Measurements from ENCODE around the gene TMEM81.

Gene TMEM81

DNA sequence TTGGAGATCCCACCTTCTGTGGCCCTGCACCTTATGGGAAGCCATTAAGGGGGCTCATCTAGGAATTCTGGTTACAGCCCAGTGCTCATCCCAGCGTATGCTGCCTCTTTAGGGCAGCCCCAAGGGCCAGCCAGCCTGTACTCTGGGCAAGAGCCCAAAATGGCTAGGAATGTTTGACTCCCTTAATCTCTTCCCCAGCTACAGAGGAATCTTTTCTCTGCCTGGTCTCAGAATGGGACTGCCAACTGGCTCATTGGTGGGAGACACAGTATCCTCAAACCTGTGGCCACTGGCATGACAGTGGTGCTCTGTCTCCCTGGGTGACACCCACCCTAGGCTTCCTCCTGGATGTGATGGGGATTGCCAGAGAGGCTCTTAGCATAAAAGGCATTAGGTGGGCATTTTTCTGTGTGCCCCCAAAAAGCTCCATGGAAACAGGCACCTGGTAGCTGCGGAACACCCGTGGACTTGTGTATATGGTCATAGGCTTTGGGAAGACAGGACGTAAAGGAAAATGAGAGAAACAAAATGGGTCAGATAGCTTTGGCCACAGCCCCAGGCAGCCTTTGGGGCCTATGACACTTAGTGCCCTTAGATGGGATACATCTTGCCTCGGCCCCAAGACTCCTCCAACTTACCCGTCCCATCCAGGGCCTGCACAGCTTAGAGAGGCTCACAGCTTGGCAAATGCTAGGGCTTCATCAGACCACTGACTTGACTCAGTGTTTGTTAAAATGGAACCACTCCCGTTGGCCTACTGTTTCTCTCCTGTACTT lies 6.9 kb downstream of the TMEM81 start:
- DNase-seq (ENCODE audit: low read depth in 2 of 2, low spot score in 1 of 2): no peak

DNA sequence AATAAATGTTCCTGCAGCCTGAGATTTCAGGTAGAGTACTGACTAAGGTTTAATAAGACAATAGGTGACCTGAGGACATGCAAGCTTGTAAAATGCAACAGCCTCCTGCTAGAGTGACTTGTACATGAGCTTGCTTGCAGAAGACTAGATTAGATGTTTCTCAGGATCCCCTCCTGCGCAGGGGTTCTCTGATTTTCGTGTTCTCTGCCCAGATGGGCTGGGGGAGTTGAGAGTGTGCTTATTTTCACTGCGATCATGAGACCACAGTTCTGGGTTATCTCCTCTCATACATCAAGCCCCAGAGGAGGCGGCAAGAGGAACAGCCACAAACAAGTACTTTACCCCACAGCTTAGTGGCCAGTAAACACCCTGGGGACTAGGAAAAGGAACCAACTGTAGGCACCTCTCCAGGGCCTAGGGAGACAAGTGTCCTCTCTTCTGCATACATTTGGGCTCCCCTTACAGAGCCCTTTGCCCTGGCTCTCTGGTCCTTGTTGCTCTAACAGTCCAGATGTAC lies 8.0 kb downstream of the TMEM81 start:
- DNase-seq (ENCODE audit: low read depth in 2 of 2, low spot score in 1 of 2): no peak

DNA sequence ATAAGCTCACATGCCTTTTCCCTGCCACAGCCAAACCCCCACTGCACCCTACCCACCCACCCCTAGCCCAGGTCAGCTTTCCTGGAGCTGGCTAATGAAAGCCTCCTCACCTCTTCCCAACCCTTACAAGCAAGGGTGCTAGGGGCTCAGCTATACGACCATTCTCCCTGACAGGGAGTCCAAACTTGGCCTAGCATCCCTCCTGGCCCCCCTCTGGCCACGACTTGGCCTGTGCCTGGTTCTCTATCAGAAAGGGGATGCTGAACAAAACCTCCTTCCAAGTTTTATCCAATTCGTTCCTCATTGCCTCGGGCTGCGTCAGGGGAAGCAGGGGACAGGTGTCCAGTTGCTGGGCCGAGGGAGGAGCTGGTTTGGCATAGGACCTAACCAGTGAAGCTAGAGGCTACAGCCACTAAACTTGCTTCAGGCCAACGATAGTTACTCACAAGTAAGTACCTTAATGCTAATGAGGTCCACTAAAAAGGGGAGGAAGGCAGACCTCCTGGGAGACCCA lies 8.6 kb downstream of the TMEM81 start:
- no peak for DNase-seq (ENCODE audit: low read depth in 2 of 2, low spot score in 1 of 2)

DNA sequence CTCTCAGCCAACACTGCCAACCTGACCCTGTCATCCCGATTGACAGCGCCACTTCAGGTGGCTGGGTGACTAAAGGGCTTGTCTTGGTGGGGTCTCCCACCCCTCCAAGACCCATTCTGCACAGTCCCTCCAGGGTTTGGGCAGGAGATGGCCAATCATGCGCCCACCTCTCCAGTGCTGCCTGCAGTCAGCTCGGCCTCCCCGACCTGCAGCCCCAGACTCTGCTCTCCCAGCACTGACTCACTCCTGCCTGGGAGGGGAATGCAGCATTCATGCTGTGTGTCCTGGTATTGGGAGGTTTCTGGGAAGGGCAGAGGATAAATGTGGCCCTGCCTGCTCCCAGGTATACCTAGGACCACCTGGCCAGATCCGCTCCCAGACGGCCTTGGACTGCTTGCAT lies 9.7 kb downstream of the TMEM81 start:
- no peak for DNase-seq (ENCODE audit: low read depth in 2 of 2, low spot score in 1 of 2)

DNA sequence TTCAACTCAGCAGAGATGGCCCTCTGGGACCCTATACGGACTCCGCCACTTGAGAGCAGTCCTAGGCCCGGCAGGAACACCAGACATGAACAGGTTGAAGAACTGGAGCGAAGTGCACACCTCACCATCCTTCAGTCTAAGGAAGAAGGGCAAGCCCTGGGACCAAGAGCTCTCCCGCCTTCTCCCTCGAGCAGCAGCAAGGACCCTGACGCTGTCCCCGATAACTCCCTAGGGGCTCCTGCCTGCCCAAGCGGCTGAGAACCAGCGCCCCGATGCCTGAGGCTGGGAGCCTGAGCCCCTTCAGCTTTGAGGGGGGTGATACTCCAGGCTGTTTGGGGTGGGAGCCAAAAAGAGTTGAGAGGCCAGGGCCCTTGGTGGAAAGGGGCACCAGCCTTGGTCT lies 10.2 kb downstream of the TMEM81 start:
- DNase-seq (ENCODE audit: low read depth in 2 of 2, low spot score in 1 of 2): no peak

DNA sequence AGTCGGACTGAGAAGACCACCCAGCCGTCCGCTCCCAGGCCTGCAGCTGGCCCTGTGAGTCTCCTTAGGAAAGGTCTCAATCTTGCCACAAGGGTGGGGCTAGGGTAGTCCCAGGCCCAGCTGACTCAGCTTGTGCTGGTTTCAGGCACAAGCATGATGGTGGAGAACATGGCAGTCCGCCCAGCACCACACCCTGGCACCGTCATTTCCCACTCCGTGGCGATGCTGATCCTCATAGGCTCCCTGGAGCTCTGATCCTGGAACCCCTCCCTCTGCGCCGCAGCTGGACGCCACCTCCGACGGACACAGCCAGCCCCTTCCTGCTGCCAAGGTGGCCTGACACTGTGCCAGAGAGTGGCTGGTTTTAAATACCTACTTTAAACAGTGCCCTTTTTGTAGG lies 10.7 kb downstream of the TMEM81 start:
- DNase-seq (ENCODE audit: low read depth in 2 of 2, low spot score in 1 of 2): no peak

DNA sequence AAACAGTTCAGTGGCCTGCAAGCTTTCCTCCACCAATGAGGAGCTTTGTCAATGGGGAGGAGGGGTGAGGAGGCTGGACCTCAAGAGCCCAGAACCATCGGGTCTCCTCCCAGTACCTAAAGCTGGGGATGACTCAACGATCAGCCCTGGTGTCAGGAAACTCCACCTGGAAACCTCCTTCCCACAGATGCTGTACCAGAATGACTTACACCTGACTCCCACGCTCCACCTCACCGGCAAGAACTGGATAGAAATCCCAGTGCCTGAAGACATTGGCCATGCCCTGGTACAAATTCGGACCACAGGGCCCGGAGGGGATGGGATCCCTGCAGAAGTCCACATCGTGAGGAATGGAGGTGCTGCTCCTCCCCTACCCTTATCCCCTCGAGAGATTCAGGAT lies 11.4 kb downstream of the TMEM81 start:
- DNase-seq (ENCODE audit: low read depth in 2 of 2, low spot score in 1 of 2): no peak

DNA sequence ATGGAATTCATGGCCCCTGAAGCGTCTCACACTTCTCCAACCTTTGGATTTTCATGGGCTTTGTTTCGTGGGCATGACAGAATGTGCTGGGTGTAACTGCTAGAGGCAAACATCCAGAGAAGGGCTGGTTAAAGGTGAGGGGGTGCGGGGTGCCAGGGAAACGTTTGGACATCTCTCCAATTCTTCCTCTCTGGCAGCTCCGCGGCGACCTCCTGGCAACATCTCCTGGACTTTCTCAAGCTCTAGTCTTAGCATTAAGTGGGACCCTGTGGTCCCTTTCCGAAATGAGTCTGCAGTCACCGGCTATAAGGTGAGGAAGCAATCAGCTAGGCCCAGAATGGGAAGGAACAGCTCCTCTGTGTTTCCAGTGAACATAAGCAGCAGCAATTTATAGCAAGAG lies 12.0 kb downstream of the TMEM81 start:
- no peak for DNase-seq (ENCODE audit: low read depth in 2 of 2, low spot score in 1 of 2)

DNA sequence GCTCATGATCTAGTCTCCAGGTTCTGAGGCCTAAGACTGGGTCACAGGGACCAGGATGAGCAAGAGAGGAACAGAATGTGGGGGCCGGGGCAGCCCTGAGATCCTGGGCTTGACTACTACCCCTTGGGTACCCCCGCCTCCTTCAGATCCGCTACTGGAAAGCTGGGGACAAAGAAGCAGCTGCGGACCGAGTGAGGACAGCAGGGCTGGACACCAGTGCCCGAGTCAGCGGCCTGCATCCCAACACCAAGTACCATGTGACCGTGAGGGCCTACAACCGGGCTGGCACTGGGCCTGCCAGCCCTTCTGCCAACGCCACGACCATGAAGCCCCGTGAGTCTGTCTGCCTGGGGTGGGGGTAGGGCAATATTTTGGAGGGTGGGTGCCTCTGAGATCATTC lies 12.5 kb downstream of the TMEM81 start:
- DNase-seq (ENCODE audit: low read depth in 2 of 2, low spot score in 1 of 2): no peak

DNA sequence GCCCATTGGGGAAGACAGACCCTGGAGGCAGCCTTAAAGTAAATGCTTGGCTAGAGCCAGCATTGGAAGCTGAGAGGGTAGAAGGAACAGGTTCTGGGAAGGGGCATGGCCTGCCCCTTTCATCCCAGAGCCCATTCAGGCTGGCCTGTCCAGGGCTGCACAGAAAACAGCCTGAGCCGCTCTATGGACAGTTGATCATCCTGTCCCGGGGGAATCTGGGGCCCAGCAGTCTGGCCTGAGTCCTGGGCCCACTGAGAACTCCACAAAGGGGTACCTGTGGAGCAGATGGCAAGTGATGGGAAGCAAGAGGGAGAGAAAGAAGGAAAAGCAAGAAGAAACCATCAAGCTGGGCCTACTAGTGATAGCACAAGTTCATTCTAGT lies 13.2 kb downstream of the TMEM81 start:
- no peak for DNase-seq (ENCODE audit: low read depth in 2 of 2, low spot score in 1 of 2)

DNA sequence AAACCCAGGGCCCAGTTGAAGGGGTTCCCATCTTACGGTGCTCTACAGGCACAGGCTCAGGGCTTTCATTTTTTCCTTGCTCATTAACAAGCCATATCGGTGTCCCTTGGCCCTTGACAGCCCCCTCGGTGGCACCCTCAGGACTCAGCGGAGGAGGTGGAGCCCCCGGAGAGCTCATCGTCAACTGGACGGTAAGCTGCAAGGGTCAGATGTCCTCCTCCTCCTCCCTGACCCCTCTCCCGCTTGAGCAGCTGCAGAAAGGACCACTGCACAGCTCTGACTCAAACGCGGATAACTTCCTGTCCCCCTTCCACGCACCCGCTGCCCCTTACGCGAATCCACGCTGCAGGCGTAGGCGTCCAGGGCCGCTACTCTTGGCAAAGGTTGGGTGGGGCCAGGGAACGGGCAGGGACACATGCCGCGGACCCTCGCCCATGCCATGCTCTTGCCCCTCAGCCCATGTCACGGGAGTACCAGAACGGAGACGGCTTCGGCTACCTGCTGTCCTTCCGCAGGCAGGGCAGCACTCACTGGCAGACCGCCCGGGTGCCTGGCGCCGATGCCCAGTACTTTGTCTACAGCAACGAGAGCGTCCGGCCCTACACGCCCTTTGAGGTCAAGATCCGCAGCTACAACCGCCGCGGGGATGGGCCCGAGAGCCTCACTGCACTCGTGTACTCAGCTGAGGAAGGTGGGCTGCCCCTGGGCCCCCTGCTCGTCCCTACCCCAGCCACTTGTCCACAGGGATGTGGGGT lies 14.7 kb downstream of the TMEM81 start:
- no peak for DNase-seq (ENCODE audit: low read depth in 2 of 2, low spot score in 1 of 2)

DNA sequence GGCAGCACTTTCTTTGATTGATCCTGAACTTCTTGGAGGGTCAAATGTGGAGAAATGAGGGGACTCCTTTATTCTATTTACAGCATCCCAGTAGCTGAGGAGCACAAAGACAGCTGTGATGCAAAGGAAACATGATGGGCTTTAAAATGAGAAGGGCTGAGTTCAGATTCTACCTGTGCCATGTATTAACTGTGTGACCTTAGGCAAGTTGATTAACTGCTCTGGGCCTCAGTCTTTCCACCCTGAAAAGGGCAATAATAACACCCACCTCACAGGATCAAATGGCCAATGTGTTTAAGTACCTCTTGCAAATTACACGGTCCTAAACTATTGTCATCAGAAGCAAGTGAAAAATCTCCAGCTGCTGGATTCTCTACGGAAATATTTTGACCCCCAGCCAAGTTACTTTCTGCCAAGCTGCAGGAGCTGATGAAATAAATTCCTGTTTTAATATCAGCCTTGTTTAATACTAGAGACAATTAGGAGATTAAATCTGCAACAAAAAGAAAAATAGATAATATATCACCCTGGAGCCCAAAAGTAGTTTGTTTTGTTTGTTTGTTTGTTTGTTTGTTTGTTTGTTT lies 15.7 kb downstream of the TMEM81 start:
- DNase-seq (ENCODE audit: low read depth in 2 of 2, low spot score in 1 of 2): no peak

DNA sequence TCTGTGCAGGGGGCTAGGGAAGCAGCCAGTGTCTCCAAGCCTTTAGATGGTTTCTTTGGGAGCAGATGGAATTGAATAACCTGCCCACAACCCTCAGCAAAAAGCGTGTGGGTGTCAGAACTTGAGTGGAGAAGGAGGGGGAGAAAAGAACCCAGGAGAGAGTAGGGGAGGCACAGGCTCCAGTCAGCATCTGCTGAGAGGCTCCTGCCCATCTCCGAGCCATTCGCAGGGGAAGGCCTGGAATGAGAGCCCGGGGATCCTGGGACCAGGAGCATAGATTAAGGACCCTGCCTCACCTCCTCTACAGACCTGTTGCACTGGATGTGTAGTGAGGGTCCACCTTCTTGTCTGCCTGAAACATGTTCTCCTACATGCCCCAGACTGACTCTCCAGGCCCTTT lies 16.3 kb downstream of the TMEM81 start:
- DNase-seq (ENCODE audit: low read depth in 2 of 2, low spot score in 1 of 2): no peak

DNA sequence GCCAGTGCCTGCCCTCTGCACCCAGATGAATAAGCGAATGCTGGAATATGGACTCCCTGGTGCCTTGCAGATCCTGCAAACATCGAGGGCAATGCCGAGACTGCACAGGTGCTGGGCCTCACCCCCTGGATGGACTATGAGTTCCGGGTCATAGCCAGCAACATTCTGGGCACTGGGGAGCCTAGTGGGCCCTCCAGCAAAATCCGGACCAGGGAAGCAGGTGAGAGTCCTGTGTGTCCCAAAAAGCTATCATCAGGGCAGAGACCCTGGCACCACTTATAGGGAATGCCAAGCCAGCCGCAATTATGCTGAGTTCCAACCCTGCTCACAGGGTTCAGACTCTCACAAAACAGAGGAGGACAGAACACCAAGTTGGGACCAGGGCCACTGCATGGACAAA lies 17.2 kb downstream of the TMEM81 start:
- DNase-seq (ENCODE audit: low read depth in 2 of 2, low spot score in 1 of 2): no peak

DNA sequence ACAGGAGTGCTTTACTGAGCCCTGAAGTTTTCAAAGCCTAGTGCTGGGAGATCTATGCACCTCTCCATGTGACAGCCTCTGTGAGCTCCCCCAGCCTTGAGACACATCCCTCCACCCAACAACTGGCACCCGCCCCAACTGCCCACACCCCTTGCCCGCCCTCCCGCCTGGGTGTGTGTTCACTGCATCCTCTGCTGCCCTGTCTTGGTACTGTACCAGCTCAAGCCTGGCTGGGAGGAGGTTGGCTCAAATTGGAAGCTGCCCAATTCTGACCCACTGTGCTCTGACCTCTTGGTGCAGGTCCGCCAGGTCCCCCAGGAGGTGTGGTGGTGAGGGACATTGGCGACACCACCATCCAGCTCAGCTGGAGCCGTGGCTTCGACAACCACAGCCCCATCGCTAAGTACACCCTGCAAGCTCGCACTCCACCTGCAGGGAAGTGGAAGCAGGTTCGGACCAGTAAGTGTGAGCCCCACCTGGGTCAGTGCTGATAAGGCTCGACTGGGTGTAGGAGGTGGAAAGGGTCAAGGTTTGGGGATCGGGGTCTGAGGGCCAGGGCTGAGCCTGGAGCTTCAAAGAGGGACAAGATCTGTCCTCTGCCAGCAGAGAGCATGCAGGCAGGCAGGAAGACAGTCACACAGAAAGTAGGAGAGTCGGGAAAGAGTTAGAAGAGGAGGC lies 18.0 kb downstream of the TMEM81 start:
- no peak for DNase-seq (ENCODE audit: low read depth in 2 of 2, low spot score in 1 of 2)

DNA sequence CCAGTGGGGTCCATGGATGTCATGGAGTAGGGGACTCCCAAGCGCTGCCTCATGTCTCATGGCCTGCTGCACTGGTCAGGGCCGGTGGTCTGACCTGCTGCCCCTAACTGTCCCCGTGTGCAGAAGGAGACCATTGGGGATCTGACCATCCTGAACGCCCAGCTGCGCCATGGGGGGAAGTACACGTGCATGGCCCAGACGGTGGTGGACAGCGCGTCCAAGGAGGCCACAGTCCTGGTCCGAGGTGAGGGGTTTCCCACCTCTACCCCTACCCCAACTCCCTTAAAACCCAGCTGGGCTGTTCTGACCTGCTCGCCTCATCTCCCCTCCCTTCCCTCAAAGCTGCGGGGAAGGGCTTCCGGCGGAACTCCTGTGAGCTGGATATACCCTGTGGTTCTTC lies 18.6 kb downstream of the TMEM81 start:
- no peak for DNase-seq (ENCODE audit: low read depth in 2 of 2, low spot score in 1 of 2)

DNA sequence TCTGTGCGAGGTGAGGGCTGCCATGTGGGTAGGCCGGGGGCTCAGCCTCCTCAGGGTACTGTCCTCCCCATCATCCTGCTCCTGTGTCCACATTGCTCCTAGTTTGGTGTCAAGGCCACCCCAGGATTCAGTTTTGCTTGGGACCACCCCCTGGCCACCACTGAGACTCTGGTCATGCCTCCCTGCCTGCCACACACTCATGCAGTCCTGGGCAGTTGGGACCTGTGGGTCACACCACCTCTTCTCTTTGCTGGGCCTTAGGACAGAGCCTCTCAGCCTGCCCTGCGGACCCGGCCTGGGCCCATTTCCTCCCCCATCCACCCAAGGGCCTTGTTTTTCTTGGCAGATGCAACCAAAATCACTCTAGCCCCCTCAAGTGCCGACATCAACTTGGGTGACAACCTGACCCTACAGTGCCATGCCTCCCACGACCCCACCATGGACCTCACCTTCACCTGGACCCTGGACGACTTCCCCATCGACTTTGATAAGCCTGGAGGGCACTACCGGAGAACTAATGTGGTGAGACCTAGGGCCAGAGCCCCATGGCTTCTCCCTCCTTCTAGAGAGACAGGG lies 19.4 kb downstream of the TMEM81 start:
- DNase-seq (ENCODE audit: low read depth in 2 of 2, low spot score in 1 of 2): no peak

DNA sequence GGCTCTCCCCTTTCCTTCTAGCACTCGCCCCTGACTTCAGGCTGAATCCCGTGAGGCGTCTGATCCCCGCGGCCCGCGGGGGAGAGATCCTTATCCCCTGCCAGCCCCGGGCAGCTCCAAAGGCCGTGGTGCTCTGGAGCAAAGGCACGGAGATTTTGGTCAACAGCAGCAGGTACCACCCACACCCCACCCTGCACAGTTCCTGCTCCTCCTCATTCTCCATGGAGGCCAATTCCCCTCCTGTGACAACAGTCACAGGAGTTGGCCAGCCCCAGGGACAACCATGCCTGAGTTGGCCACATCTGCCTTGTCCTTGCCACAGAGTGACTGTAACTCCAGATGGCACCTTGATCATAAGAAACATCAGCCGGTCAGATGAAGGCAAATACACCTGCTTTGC lies 20.0 kb downstream of the TMEM81 start:
- DNase-seq (ENCODE audit: low read depth in 2 of 2, low spot score in 1 of 2): no peak

DNA sequence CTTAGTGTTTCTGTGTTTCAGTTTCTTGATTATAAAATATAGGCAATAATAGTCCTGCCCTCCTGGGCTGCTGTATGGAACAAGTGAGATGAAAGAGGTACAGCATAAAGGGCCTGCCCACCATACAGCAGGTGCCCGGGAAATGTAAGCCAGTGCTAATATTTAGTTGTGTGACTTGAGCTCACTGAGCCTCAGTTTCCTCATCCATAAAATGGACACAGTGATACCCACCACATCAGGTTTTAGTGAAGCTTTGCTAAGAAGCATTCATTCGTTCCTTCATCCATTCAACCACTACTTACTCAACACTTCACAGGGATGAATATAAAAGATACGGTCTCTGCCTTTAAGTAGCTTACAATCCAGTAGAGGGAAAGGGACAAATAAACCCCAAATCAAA lies 21.4 kb downstream of the TMEM81 start:
- DNase-seq (ENCODE audit: low read depth in 2 of 2, low spot score in 1 of 2): no peak

DNA sequence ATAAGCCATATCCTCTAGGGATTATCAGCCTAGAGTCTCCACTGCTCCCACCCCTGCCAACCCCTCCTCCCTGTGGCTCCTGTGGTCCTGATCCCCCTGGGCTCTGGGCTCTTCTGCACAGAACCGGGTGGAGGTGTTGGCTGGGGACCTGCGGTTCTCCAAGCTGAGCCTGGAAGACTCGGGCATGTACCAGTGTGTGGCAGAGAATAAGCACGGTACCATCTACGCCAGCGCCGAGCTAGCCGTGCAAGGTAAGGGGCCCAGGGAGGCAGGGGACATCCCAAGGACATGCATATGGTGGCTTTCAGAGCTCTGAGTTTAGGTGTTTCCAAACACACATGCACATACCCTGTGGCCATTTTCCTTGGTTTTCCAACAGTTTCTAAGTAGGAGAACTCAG lies 21.9 kb downstream of the TMEM81 start:
- DNase-seq (ENCODE audit: low read depth in 2 of 2, low spot score in 1 of 2): no peak

DNA sequence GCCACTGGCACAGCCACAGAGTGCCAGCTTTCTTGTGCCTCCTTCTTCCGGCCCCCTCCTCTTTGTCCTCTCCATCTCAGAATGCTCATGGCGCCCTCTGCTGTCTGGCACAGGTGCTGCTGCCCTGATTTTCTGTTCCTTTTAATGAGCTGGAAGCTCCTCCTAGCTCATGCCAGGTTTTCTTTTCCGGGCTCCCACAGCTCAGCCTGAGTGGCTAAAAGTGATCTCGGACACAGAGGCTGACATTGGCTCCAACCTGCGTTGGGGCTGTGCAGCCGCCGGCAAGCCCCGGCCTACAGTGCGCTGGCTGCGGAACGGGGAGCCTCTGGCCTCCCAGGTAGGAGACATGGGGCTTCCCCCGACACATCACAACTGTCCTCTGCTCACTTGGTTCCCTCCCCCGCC lies 22.6 kb downstream of the TMEM81 start:
- DNase-seq (ENCODE audit: low read depth in 2 of 2, low spot score in 1 of 2): peak in 1 of 2 donors; percentile 42
